VCaP (cell line): ENCODE measurements around the gene LYRM7.
A peak's percentile ranks its signal among the peaks of the same experiment; 100 is the strongest.

Experiments used
- H3K27ac ChIP-seq: fragments of 450-650 bp; 2 replicates; pipeline ENCODE4 v1.5.1; 2017
- TF ChIP-seq, protein P1 (sequence below): fragments of 450-650 bp; conservative IDR thresholded peaks from 2 replicates; pipeline ENCODE4 v1.5.1; 2017; ENCODE audit warnings: mild to moderate bottlenecking, moderate library complexity

Gene LYRM7

GRCh38 chr5:131165119-131165727 is 5.5 kb upstream of the LYRM7 start, which contains the start of gene HINT1:
TSS of gene HINT1 (minus strand) at chr5:131165256. CDS start at chr5:131165205, 51 bp downstream.
- peak within 1 kb of the TSS; percentile 97 for H3K27ac ChIP-seq
- TF ChIP-seq, protein P1, sequence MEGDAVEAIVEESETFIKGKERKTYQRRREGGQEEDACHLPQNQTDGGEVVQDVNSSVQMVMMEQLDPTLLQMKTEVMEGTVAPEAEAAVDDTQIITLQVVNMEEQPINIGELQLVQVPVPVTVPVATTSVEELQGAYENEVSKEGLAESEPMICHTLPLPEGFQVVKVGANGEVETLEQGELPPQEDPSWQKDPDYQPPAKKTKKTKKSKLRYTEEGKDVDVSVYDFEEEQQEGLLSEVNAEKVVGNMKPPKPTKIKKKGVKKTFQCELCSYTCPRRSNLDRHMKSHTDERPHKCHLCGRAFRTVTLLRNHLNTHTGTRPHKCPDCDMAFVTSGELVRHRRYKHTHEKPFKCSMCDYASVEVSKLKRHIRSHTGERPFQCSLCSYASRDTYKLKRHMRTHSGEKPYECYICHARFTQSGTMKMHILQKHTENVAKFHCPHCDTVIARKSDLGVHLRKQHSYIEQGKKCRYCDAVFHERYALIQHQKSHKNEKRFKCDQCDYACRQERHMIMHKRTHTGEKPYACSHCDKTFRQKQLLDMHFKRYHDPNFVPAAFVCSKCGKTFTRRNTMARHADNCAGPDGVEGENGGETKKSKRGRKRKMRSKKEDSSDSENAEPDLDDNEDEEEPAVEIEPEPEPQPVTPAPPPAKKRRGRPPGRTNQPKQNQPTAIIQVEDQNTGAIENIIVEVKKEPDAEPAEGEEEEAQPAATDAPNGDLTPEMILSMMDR = no peak; the same call in 1 of the 2 replicates

GRCh38 chr5:131167615-131168014 is 3.1 kb upstream of the LYRM7 start:
- H3K27ac ChIP-seq = no peak overlapping the region
- TF ChIP-seq, protein P1 = no peak

DNA sequence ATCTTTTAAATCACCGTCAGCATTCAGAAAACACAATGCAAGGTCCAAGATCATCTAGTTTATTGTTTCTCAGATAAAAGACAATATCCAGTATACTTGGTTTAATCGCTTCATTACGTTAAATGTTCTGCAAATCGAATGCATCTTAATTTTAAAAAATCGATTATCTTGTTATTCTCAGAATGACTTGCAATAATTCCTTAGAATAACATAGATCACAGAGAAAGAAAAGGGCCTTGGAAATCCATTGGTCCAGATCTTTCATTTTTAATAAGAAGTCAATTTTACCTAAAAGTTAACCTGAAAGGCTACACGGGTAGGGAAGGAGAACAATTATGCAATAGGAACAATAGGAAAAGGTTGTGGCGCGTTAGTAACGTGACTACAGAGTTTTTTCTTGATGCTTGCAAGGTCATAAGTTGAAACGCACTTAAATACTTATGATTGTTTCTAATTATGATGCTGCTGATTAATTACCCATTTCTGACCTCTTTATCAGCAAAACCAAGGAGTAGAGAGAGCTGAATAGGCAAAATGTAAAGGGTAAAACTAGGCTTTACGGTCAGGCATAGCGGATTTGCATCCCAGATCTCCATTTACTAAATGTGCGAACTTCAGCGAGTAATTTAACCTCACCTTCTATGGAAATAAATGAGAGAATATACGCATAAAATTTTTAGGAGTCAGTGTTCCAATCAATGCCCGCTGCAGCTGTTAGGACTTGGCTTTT is 769 bp upstream of the LYRM7 start:
- TF ChIP-seq, protein P1 = no peak
- peak overlapping the region; percentile 77 for H3K27ac ChIP-seq

DNA sequence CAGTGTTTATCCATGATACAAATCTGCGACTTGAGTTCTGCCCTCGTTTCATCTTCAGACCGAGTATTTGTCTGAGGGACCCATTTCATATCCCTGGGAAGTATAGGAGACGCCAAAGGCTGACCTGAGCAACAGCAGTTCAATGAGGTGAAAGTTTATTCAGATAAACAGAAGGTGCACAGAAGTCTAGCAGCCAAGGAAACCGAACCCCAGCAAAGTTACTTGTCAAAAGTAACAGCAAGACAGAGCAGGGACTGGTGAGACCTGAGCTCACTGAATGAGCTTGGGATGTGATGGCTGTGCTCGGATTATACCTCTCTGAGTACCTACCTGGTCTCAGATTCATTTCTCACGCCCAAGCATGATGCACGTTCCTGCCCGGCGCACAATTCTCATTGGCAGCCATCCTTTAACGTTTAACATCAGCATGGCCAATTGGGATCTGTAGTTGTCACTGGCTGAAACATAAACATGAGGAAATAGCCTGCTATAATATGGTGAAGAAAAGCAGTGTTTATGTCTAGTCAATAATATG is 599 bp downstream of the LYRM7 start:
- H3K27ac ChIP-seq = peak overlapping the region; percentile 77
- TF ChIP-seq, protein P1 = no peak

GRCh38 chr5:131180407-131180806 is 9.7 kb downstream of the LYRM7 start:
- TF ChIP-seq, protein P1 = no peak
- no peak overlapping the region for H3K27ac ChIP-seq

DNA sequence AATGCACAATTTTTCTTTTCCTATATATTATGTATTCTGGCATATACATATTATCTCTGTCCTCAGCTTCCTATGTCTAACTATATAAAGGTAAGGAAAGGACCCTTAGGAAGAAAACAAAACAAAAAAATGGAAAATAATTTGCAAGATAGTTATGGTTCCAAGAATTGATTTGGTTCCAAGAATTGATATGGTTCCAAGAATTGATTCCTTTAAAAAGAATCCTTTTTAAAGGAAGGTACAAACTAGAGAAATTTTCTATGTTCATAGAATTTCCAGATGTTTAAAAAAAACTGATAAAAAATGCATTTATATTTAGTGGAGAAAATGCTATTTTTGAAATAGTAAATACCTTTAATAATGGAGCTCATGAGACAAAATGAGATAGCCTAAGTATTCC is 12.1 kb downstream of the LYRM7 start:
- TF ChIP-seq, protein P1 = no peak
- no peak overlapping the region for H3K27ac ChIP-seq

DNA sequence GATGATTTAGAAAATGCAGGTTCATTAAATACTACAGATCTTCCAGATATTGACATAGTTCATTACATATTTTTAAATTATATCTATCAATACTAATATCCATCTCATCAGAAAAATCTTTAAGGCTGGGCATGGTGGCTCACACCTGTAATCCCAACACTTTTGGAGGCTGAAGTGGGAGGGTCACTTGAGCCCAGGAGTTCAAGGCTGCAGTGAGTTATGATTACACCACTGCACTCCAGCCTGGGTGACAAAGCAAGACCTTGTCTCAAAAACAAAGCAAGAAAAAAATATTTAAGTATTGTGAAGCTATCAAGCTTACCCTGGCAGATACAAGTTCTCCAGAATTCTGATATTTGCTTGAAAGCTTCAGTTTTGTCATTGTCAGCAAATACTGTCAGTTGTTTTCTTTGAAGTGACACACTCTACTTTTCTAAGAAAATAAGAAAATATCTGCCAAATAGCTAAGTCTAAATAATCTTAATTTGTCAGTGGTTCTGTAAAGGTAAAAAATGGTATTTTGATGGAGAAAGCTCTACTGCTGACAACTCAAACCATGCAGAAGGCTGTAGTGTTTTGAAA is 14.9 kb downstream of the LYRM7 start:
- TF ChIP-seq, protein P1 = no peak
- no peak overlapping the region for H3K27ac ChIP-seq
